NT2/D1 (cell line): Measurements from ENCODE around the gene PTPRG.

Experiments
- DNase-seq: peaks from one replicate; pipeline ENCODE4 v3.0.0-alpha.2; 2011; ENCODE audit warnings: low read depth, low spot score
- H3K27me3 ChIP-seq: 2 replicates; pipeline ENCODE4 v1.6.0; 2011; ENCODE audit warnings: mild to moderate bottlenecking; ENCODE audit not compliant: insufficient read length, insufficient read depth
- H3K36me3 ChIP-seq: 2 replicates; pipeline ENCODE4 v1.6.1; 2011; ENCODE audit warnings: mild to moderate bottlenecking, low read length, mixed read lengths; ENCODE audit not compliant: insufficient read depth, insufficient read length
- H3K4me1 ChIP-seq: 2 replicates; pipeline ENCODE4 v1.5.1; 2011; ENCODE audit not compliant: insufficient read depth, insufficient read length
- H3K4me3 ChIP-seq: 2 replicates; pipeline ENCODE4 v1.5.1; 2011; ENCODE audit warnings: low read depth; ENCODE audit not compliant: insufficient read length
- H3K9ac ChIP-seq: 2 replicates; pipeline ENCODE4 v1.6.0; 2011; ENCODE audit warnings: low read depth; ENCODE audit not compliant: insufficient read length
- H3K9me3 ChIP-seq: 2 replicates; pipeline ENCODE4 v1.5.1; 2011; ENCODE audit warnings: mild to moderate bottlenecking, low read length; ENCODE audit not compliant: insufficient read depth
- SUZ12 ChIP-seq: IDR thresholded peaks from 2 replicates; pipeline ENCODE4 v1.6.1; 2011; ENCODE audit not compliant: insufficient read length, insufficient read depth; ENCODE audit errors: extremely low read depth
- YY1 ChIP-seq: IDR thresholded peaks from 2 replicates; pipeline ENCODE4 v1.6.1; 2011; ENCODE audit not compliant: insufficient read length, insufficient read depth
- ZNF274 ChIP-seq: IDR thresholded peaks from 2 replicates; pipeline ENCODE4 v1.6.1; 2011; ENCODE audit warnings: mild to moderate bottlenecking, low read depth, low read length

The PTPRG gene

GRCh38 chr3:61940236-61940635, 378.9 kb downstream of the PTPRG start:
- no peaks in the 10 kb centered on the region for H3K9me3 ChIP-seq
- H3K4me3 ChIP-seq = no peak overlapping the region
- no peak overlapping the region for H3K9ac ChIP-seq
- no peaks in the 10 kb centered on the region for H3K4me1 ChIP-seq
- TF ChIP-seq ZNF274 = no peak
- no peak for TF ChIP-seq YY1
- H3K27me3 ChIP-seq = no peaks in the 10 kb centered on the region
- DNase-seq = no peak
- peaks cover 4% of the 10 kb centered on the region for H3K36me3 ChIP-seq

DNA sequence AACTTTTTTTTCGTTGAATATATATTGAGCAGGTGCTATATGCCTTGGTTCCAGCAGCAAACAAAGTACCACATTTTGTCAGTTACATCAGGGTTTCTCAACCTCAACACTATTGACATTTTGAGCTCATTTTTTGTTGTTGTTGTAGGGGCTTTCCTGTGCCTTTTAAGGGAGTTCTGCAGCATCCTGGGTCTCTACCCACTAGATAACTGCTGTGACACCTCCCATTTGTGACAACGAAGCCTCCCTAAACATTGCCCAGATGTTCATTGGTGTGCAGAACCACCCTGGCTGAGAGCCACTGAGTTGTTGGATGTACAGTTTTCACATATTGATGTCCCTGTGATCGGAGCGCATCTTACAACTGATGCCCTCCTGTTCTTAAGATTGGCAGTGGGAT, 382.6 kb downstream of the PTPRG start:
- no peak for TF ChIP-seq YY1
- TF ChIP-seq SUZ12 = no peak
- no peak for TF ChIP-seq ZNF274
- Histone ChIP-seq H3K36me3 (peaks cover 4% of the 10 kb centered on the region), H3K9me3 (no peaks in the 10 kb centered on the region), H3K27me3 (no peaks in the 10 kb centered on the region), H3K4me1 (no peaks in the 10 kb centered on the region), H3K4me3 (no peak overlapping the region), H3K9ac (no peak overlapping the region)
- DNase-seq = no peak

DNA sequence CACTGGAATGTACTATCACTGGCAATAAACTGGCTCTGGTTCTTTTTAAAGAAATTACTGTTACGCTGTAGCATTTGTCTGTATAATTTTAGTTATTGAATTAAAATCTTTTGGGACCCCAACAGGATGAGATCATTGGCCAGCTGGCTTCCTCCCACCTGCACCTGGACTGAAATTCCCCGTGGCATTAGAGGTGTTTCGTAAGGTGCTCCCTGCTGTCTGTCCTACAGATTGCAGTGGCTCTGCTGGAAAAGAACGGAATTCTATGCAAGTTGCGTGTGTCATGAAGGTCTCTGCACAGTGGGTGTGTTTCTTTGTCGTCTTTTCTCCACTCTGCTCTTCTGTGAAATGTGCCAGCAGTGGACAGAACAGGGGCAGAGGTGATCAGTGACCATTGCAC, 383.4 kb downstream of the PTPRG start:
- Histone ChIP-seq H3K9me3 (no peaks in the 10 kb centered on the region), H3K27me3 (no peaks in the 10 kb centered on the region), H3K4me1 (no peaks in the 10 kb centered on the region), H3K9ac (no peak overlapping the region), H3K4me3 (no peak overlapping the region), H3K36me3 (peaks cover 4% of the 10 kb centered on the region)
- no peak for TF ChIP-seq YY1
- no peak for TF ChIP-seq SUZ12
- no peak for DNase-seq

- H3K9me3 ChIP-seq = no peaks in the 10 kb centered on the region
- no peaks in the 10 kb centered on the region for H3K27me3 ChIP-seq
- DNase-seq = no peak
- H3K4me3 ChIP-seq = no peak overlapping the region
- H3K36me3 ChIP-seq = peaks cover 4% of the 10 kb centered on the region
- H3K4me1 ChIP-seq = no peaks in the 10 kb centered on the region
- TF ChIP-seq YY1 (no peak), ZNF274 (no peak), SUZ12 (no peak)
- H3K9ac ChIP-seq = no peak overlapping the region
These were observed 384.3 kb downstream of the PTPRG start for GRCh38 chr3:61945657-61946056.

GRCh38 chr3:61946570-61947324, 385.4 kb downstream of the PTPRG start:
- H3K9me3 ChIP-seq = no peaks in the 10 kb centered on the region
- no peak overlapping the region for H3K9ac ChIP-seq
- TF ChIP-seq SUZ12 (no peak), ZNF274 (no peak), YY1 (no peak)
- peaks cover 4% of the 10 kb centered on the region for H3K36me3 ChIP-seq
- H3K4me1 ChIP-seq = no peaks in the 10 kb centered on the region
- DNase-seq = peak; percentile 48
- H3K27me3 ChIP-seq = no peaks in the 10 kb centered on the region
- no peak overlapping the region for H3K4me3 ChIP-seq

GRCh38 chr3:61947456-61947855, 386.1 kb downstream of the PTPRG start:
- Histone ChIP-seq H3K9me3 (no peaks in the 10 kb centered on the region), H3K4me3 (no peak overlapping the region), H3K4me1 (no peaks in the 10 kb centered on the region), H3K27me3 (no peaks in the 10 kb centered on the region), H3K9ac (no peak overlapping the region), H3K36me3 (peaks cover 4% of the 10 kb centered on the region)
- DNase-seq = no peak
- no peak for TF ChIP-seq SUZ12
- TF ChIP-seq ZNF274 = no peak
- no peak for TF ChIP-seq YY1

DNA sequence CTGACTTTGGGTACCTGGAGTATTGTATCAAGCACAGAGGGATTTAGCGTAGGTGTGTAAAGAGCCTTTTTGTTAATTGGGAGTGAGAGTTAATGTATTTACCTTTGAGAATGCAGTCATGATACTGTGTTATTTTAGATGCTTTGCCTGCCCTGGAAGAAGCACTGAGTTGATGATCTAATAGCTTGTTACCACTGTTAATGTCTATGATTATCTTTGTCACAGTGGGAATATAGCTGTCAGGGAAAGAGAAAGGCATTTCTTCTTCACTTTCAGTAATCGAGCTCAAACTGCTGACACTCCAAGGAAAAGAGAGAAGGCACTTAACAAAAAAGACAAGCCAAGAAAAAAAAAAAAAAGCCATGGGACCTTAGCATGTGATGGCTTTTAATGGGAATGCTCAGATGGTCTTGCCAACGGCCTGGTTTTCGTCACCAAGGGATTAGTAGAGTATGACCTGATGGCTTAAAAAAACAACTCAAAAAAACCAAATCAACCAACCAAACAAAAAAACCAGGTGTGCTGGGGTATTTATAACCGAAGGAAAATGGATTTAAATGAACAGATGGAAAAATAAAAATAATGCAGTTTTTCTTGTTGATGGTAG, 387.4 kb downstream of the PTPRG start:
- H3K36me3 ChIP-seq = peaks cover 4% of the 10 kb centered on the region

DNA sequence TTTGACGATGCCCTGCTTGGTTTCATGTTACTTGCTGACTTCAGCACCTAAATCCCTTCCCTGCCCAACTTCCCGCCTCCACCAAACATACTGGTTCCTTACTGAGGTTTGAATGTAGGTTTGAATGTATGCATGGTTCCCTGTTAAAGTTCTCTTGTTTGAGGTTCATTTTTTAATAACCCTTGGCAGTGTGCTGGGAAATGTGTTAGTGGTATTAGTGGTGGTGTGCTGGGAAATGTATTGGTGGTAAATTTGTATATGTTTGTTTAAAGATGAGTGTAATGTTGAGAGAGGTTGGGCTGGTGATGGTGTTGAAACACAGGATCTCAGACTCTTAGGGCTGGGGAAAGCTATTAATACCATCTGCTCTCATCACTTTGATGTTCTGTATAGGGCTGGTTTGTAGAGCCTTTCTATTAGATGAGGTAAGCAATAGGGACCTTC, 392.7 kb downstream of the PTPRG start:
- Histone ChIP-seq H3K36me3 (no peaks in the 10 kb centered on the region), H3K9ac (no peak overlapping the region), H3K4me1 (peaks cover 5% of the 10 kb centered on the region), H3K27me3 (no peaks in the 10 kb centered on the region), H3K4me3 (no peak overlapping the region), H3K9me3 (no peaks in the 10 kb centered on the region)
- DNase-seq = no peak
- TF ChIP-seq YY1 = no peak
- no peak for TF ChIP-seq SUZ12
- TF ChIP-seq ZNF274 = no peak

More for the DNA sequence above, 387.4 kb downstream of the PTPRG start:
- no peak overlapping the region for H3K4me3 ChIP-seq
- TF ChIP-seq ZNF274 (no peak), YY1 (no peak), SUZ12 (no peak)
- H3K9ac ChIP-seq = no peak overlapping the region
- no peak for DNase-seq
- H3K27me3 ChIP-seq = no peaks in the 10 kb centered on the region
- H3K4me1 ChIP-seq = peaks cover 2% of the 10 kb centered on the region
- H3K9me3 ChIP-seq = no peaks in the 10 kb centered on the region
